ENCODE data around the gene MNX1.

GRCh38 chr7:157005456-157006204, 4.8 kb downstream of the MNX1 start:
- TF ChIP-seq POLR2AphosphoS5 (IDR thresholded peaks at IDR 0.05; ENCODE audit: low read depth, low read length) (no peak), POLR2A (IDR thresholded peaks at IDR 0.05; ENCODE audit: low read depth, low read length) (no peak)
